NT2/D1 (cell line): ENCODE measurements around the gene CELSR1.

Experiments
- SUZ12 ChIP-seq: IDR thresholded peaks from 2 replicates; pipeline ENCODE4 v1.6.1; 2011; ENCODE audit not compliant: insufficient read length, insufficient read depth; ENCODE audit errors: extremely low read depth
- YY1 ChIP-seq: IDR thresholded peaks from 2 replicates; pipeline ENCODE4 v1.6.1; 2011; ENCODE audit not compliant: insufficient read length, insufficient read depth
- ZNF274 ChIP-seq: IDR thresholded peaks from 2 replicates; pipeline ENCODE4 v1.6.1; 2011; ENCODE audit warnings: mild to moderate bottlenecking, low read depth, low read length

- TF ChIP-seq YY1 (no peak), ZNF274 (no peak), SUZ12 (no peak)
These were observed 63.4 kb downstream of the CELSR1 start for GRCh38 chr22:46473896-46474557.
